HG02588 (cell line): ENCODE measurements around the gene MEX3A.
A peak's percentile ranks its signal among the peaks of the same experiment; 100 is the strongest.
"Not testable (repeated sequence)": the region's sequence is repeated elsewhere in the genome, so short reads cannot be mapped to it uniquely, and the experiment has no call there.

Experiments
- ATAC-seq: cut with Tn5 transposase; IDR thresholded peaks from one replicate; pipeline ENCODE4 v1.9.1; 2021; ENCODE audit warnings: mild to moderate bottlenecking, moderate library complexity; ENCODE audit not compliant: unreplicated experiment

The MEX3A gene, protein sequence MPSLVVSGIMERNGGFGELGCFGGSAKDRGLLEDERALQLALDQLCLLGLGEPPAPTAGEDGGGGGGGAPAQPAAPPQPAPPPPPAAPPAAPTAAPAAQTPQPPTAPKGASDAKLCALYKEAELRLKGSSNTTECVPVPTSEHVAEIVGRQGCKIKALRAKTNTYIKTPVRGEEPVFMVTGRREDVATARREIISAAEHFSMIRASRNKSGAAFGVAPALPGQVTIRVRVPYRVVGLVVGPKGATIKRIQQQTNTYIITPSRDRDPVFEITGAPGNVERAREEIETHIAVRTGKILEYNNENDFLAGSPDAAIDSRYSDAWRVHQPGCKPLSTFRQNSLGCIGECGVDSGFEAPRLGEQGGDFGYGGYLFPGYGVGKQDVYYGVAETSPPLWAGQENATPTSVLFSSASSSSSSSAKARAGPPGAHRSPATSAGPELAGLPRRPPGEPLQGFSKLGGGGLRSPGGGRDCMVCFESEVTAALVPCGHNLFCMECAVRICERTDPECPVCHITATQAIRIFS

DNA sequence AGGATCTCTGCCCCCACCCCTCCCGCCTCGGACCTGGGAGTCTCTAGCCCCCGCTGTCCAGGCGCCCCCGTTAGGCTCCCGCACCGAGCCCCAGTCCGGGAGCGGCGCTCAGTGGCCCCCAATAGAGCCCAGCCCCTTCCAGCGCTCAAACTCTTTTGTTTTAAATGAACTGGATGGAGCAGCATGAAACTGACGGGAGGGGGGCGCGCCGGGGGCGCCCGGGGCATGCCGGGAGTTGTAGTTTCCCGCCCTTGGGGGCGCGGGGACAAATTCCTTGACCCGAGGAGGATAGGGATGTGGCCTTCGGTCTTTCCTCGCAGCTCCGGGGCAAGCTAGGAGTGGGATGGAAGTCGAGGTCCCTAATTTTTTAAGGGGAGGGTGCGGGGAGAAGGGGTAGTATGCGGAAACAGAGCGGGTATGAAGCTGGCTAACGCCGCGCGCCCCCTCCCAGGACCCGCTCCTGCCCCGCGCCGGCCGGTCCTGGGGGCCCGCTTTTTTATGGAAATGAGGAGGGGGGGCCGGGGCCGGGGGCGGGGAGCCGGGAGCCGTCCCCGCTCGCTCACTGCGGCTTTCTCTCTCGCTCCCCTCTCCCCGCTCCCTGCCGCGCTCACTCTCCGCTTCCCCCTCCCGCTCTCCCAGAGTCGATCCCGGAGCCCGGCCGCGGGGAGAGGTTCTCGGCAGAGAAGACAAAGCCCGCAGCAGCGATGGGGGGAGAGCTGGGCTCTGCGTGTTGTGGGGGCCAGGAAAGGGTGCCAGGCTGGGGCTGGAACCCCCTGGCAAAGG is at the start of gene MEX3A:
Gene MEX3A, minus strand, starts transcription at position 157 of the 783 bp plus-strand sequence. CDS start 467 bp downstream, outside the sequence.
- ATAC-seq: no peak

DNA sequence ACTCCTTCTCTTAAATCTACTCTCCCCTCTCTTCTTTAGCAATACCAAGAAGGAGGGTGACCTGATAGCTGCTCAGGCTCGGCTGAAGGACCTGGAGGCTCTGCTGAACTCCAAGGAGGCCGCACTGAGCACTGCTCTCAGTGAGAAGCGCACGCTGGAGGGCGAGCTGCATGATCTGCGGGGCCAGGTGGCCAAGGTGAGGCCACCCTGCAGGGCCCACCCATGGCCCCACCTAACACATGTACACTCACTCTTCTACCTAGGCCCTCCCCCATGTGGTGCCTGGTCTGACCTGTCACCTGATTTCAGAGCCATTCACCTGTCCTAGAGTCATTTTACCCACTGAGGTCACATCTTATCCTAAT is 48.3 kb upstream of the MEX3A start:
- ATAC-seq: no peak

DNA sequence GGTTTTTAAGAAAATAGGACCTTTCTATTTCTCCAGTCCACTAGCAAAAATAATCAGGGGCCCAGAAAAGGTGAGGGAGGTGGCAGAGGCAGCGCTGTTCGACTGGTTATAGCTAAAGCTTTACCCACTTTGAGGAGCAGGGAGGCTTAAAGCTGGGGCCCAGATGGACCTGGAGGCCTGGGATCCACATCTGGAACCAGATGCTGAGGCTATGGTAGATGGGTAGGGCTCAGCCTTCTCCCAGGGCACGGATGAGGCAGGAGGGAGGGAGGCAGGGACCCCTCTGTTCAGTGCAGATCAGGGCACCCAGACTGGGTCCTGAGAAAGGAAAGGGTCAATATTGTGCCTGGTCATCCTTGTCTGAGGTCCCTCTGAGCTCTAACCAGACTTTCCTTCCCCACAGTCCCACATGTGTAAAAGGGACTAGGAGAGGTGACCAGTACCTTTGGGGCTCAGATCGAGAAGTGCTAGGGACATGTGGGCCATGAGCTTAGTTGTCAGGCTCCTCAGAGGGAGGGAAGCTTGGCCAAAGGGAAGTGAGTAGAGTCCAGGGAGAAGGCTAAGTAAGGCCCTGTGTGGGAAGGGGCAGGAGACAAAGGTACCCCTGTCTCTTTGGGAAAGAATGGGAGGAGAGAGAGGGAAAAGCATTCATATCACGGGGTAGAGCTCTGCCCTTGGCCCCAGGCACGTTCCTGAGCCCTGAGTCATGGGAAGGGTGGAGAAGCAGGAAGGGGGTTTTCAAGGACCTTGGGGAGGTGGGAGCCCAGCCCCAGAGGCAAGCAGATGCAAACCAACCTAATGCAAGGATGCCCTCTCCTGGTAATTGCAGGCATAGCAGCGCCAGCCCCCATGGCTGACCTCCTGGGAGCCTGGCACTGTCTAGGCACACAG is 47.7 kb upstream of the MEX3A start:
- ATAC-seq: no peak

DNA sequence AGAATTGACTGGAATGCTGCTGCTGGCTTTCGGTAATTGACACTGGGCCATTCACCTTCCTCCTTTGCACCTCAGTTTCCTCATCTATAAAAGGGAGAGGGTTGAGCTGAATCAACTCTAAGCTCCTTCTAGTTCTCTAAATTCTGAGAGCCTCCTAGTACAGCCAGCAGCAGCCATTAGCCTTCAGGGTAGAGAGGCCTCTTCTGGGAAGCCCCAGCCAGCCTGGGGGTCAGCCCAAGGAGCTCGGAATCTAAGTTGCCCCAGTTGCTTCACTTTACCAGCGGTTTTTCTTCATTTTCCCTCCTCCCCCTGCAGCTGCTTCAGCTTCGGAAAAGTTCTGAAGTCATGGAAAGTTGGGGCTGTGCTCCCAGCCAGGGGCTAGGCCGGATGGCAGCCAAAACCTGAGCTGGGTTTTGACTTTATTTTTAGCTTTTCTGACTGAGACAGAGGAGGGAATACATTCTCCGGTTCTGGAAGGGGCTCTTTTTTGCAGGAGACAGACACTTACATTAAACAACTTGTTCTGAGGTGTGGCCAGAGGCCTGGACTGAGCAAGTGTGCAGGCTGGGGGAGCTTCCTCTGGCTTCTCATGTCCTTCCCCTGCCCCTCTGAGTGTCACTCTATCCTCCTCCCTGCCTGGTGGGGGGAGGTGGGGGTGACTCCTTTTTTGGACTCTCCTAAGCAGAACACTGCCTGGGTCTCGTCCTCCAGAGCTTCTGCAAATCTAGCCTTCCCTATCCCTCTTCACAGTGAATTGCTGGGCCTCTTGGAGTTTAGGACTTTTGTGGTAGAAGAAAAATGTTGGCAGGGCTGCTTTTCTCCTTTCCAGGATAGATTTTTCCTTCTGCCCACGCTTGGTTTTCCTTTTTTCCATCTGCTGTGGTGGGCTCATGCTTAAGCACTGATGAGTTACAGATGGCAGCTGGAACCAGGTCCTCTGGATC is 46.7 kb upstream of the MEX3A start:
- ATAC-seq: no peak

DNA sequence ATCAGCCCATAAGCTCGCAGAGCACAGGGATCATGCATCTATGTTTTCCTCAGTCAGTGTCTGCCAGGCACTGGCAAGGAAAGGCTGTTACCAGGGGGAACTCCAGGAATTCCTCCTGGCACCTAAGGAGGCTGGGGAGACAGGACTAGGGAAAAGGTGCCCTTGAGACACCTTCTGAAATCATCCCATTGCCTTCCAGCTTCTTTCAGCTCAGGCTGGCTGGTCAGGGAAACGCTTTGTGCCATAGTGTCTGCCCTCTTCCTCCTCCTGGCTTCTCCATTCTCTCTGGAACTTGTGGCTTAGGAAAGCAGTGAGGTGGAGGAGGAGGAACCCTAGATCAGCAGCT is 46.0 kb upstream of the MEX3A start:
- no peak for ATAC-seq

DNA sequence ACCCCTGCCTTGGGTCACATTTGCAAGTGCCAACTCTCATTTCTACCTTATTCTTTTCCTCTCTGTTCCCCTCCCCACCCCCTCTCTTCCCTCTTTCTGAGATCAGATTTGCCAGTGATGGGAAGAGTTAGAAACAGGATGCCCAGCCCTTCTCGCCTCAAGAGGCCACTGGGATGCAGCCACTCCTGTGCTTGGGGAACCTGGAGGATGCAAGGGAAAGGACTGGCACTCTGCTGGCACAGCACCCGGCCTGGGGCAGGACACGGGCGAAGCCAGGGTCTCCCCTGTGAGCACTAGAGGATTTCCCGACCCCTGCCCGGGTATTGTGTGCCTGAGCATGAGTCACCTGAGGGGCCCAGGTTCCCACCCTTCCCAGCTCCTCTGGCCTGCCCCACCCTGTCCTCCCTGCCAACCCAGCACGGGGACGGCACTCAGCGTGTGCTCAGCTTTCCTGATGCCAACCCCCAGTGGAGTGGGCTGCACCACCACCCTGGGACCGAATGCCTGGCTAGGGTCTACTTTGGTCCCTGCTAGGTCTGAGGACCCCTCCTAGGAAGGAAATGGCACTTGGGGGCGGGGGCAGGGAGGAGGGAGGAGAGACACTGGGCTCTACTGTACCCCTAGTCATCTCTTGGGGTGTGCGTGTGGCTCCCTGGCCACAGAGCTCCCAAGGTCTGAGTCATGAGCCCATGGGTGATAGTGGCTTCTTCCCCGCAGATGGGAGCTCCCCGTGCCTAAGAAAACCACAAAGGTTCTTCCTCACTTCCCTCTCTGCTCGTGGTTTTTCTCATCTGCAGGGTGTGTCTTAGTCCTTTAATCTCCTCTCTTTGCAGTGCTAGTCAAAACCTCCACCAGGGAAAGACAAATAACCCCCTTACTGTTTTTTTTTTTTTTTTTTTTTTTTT is 44.6 kb upstream of the MEX3A start:
- ATAC-seq: peak; percentile 56

DNA sequence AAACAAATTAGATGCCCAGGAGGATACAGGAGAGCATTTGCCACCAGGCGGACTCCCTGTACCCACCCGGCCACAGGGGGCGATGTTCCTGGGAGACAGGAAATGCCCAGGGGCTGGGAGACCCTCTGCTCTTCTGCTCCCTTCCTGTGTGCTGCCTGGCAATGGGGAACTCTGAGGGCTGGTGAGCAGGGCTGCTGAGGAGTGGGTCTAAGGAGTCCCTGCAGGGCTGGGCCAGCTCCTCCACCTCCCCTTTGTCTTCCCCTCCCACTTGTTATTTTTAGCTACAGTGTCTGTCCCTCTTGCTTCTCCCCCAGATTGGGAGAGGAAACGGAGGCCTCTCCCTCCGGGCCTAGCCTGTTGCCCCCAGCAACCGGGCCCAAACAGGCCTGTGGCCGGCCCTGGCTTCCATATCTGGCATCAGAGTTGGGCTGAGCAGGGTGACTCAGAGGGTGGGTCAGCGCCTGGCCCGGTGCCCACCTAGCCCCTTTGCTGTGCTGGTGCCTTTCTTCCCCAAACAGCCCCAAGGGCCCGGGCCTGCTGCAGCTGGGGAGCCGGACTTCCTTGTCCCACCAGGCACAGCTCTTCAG is 43.9 kb upstream of the MEX3A start:
- ATAC-seq: peak; percentile 35

DNA sequence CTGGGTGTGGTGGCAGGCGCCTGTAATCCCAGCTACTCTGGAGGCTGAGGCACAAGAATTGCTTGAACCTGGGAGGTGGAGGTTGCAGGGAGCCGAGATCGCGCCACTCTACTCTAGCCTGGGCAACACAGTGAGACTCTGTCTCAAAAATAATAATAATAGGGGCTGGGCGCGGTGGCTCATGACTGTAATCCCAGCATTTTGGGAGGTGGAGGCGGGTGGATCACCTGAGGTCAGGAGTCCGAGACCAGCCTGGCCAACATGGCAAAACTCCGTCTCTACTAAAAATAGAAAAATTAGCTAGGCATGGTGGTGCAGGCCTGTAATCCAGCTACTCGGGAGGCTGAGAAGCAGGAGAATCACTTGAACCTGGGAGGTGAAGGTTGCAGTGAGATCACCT is 43.3 kb upstream of the MEX3A start:
- ATAC-seq: not testable (repeated sequence)

DNA sequence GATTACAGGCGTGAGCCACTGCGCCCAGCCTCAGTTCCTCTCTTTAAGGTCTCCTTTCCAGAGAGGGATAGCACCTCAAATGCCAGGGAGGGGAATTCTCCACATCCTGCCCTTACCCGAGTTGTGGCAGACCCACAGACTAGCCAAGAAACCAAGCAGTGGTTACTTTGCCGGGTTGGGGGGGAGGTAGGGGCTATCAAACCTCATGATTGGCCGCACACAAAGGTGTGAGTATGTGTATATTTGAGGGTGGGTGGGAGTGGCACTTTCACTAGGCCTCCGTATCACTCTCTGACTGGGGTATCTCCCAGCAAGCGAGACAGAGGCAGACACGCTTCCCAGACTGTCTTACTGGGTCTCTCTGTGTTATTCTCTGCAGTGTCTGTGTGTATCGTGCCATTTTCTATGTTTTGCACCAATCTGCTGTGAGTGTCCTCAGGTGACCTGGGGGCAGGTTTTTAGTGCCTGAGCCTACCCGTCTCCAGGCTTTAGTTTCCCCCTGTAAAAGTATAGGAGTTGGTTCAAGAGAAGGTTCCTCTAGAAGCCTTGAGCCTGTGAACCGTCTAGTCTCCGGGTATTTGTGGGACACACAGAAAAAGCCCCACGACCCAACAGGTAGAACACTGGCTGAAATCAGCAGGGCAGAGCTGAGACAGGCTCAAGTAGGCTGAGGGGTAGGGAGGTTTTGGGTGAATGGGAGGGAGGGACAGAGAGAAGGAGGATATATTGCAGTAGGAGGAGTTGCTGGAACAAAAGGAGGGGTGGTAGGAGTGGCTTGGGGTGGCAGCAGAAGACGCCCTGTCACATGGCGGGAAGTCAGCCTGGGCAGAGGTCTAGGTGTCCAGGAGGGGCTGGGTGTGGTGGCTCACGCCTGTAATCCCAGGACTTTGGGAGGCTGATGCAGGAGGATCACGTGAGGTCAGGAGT is 42.6 kb upstream of the MEX3A start:
- no peak for ATAC-seq

DNA sequence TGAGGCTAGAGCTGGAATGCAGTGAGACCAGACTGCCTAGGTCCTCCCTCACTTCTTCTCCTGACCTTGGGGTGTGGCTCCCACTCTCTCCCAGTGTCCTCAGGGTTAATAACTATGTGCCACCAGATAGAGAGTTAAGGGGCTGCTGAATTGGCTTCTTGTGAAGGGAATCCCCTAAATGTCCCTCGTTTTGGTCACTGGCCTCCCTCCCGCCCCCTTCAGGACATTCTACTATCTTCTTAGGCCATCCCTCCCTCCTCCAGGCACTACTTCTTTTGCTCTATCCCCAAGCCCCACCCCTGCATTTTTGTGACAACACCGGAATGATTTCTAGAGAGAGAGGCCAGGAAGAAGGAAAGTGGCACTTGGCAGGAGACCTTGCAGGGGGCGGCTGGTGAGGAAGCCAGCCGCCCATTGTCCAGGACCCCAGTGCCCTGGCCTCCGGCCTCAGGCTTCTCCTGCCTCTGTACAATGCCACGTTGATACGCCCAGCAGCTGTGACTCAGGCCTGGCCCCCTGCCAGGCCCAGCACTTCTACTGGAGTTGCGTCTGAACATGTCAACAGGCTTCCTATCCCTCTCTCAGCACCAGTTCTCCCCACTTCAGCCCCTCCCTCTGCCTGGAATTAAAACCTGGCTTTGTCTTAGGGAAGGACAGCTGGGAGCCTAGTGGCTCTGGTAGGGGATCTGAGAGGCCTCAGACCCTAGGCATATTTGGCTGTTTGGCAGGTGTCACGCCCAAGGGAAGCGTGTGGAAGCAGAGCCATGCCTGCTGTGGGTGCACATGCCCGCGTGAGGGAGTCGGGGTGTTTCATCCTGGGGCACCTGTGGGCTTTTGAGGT is 41.3 kb upstream of the MEX3A start:
- ATAC-seq: no peak

DNA sequence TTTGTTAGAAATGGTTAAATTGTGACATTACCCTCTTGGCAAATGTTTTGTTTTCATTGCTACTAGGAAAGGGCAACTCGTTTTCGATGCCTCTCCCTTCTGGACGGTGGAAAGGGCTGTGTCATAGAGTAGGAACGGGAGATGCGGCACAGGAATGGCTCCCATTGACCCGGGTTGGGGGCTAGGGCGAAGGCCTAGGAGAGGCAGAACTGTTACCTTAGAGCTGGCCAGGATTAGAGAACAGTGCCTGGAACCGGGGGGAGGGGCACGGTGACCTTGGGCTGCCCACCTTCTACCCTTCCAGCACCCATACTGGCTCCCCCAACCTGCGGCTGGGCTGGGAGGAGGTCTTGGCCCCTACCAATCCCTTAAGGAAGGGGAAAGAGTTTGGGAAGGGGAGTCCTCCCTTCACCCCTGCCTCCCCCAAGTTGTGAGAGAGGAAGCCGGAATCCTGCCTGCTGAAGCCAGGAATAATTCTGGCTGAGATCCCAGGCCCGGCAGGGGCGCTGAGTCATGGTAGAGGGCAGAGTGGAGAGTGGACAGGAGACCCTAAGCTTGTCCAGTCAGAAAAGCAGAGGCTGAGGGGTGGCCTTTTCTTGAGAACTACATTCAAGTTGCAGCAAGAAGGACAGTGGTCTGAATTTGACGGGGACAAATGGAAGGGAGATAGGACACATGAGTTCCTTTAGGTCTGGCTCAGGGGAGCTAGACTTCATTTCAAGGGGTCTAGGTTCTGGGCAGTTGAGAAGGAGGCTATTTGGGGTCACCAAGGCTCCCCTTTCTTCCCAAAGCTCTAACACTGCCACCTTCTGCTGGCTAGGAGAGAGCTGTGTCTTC is 40.5 kb upstream of the MEX3A start:
- ATAC-seq: no peak

DNA sequence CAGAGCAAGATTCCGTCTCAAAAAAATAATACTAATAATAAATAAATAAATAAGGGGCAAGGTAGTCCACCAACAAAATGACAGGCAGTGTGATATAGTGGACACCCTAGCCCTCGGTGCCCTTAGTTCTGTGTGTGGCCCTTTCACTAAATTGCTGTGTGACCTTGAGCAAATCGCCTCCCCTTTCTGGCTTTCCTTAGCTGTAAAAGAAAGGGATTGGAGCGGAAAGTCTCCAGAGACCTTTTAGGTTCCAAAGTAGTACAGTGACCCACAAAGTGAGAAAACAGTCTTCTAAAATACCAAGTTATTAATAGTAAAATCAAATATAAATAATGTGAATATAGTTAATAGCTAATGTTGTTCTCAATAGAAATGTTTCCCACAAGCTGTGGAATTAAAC is 39.8 kb upstream of the MEX3A start:
- no peak for ATAC-seq

DNA sequence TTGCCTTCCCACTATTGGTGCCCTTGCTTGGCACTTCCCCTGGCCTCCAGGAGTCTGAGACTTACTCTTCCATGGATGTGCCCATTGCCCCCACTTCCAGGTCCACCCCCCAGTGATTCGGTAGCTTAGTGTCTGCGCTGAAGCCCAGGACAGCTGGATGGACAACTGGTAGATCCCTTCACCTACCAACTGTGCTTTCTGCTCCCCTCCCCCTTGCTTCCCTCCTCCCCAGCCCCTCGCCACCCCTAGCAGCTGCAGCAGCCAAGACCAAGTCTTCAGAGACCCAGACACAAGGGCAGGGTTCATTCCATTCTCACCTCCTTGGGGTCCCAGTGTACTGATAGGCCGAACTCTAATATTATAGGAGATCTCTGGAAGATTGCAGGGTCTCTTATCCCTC is 39.2 kb upstream of the MEX3A start:
- no peak for ATAC-seq

DNA sequence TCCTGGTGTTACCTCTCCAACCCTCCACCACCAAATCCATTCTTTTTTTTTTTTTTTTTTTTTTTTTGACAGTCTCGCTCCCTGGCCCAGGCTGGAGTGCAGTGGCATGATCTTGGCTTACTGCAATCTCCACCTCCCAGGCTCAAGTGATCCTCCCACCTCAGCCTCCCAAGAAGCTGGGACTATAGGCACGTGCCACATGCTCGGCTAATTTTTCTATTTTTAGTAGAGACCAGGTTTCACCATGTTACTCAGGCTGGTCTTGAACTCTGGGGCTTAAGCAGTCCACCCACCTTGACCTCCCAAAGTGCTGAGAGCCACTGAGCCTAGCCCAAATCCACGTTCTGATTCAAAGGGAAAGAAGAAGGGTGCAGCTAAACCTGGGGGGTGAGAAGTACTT is 38.7 kb upstream of the MEX3A start:
- not testable (repeated sequence) for ATAC-seq

DNA sequence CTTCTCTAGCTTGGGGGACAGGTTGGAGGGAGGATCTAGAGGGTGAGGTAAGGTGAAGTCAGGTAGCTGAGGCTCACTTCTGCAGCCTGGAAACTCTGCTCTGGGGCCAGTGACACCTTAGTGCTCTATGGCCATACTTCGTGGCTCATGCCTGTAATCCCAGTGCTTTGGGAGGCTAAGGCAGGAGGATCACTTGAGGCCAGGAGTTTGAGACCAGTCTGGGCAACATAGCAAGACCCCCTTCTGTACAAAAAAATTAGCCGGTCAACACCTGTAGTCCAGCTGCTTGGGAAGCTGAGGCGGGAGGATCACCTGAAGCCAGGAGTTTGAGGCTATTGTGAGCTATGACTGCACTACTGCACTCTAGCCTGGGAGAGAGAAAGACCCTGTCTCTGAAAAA is 38.1 kb upstream of the MEX3A start:
- no peak for ATAC-seq
